K562 (cell line): ENCODE results near the gene GLMP. TPM values are rescaled to one million over a fixed set of nuclear protein-coding genes. Genes with fewer than 3 reads are reported as not detected.

Experiments used
- CEBPB ChIP-seq: fragments of 450-650 bp; IDR thresholded peaks from 2 replicates; pipeline ENCODE4 v1.6.1; 2016; ENCODE audit warnings: missing genetic modification characterization, missing compliant biosample characterization
- CEBPG ChIP-seq, 3 experiments: fragments of 200-800 bp in 1 of 3; sonication (Bioruptor generic) in 1 of 3; sonication (generic) in 1 of 3; formaldehyde crosslinking in 1 of 3; IDR thresholded peaks in 2 of 3; conservative IDR thresholded peaks in 1 of 3; 2 replicates each; pipeline versions ENCODE4 v1.6.1 to v1.8.0; 2016 to 2022; ENCODE audit warnings: missing compliant biosample characterization in 2 of 3, missing genetic modification characterization in 2 of 3, mild to moderate bottlenecking in 1 of 3, missing genetic modification reagents in 1 of 3
- KDM1A ChIP-seq, 2 experiments: fragments of 450-650 bp; IDR thresholded peaks; 2 replicates each; pipeline ENCODE4 v1.6.1; 2016; ENCODE audit warnings: mild to moderate bottlenecking in 2 of 2
- MAFG ChIP-seq: fragments of 450-650 bp; conservative IDR thresholded peaks from 2 replicates; pipeline ENCODE4 v1.6.1; 2016; ENCODE audit warnings: missing genetic modification characterization, missing compliant biosample characterization
- NCOA2 ChIP-seq, 2 experiments: fragments of 450-650 bp; IDR thresholded peaks; 2 replicates each; pipeline ENCODE4 v1.6.1; 2018; ENCODE audit warnings: mild to moderate bottlenecking in 2 of 2, moderate library complexity in 1 of 2; ENCODE audit not compliant: partially characterized antibody in 2 of 2
- SMARCB1 ChIP-seq: IDR thresholded peaks from 2 replicates; pipeline ENCODE4 v1.6.1; 2011; ENCODE audit warnings: improper control_type of control experiment, low read depth; ENCODE audit not compliant: insufficient read length
- ZNF3 ChIP-seq: fragments of 250-450 bp; sonication (Bioruptor Pico); IDR thresholded peaks from 2 replicates; pipeline ENCODE4 v1.5.0; 2021; ENCODE audit warnings: mild to moderate bottlenecking, moderate library complexity
- polyA plus RNA-seq, 8 experiments: library from polyadenylated mRNA; depleted of rRNA in 4 of 8; stranded (reverse) in 5 of 8; unstranded in 3 of 8; fragments of >200 nt; fragmentation: Nextera tagmentation in 2 of 8; fragmentation: Illumina TruSeq in 1 of 8; extraction: Ambion mirVana in 2 of 8; extraction: Trizol in 1 of 8; gene quantifications; 2 replicates each; pipeline versions ENCODE4 v1.2.1 to v1.2.3, GENCODE V29; 2011 to 2014; ENCODE audit warnings: inconsistent platforms in 1 of 8, missing spikeins in 1 of 8
- total RNA-seq, 7 experiments: library from RNA; depleted of rRNA in 6 of 7; stranded (reverse); fragments of >200 nt in 6 of 7; fragmentation: Illumina TruSeq in 2 of 7; extraction: Trizol in 2 of 7; gene quantifications; 2 replicates each; pipeline versions ENCODE4 v1.2.1 to v1.2.3, GENCODE V29; 2011 to 2021; ENCODE audit warnings: low replicate concordance in 1 of 7
- TF ChIP-seq, protein P1 (sequence below): fragments of 450-650 bp; formaldehyde crosslinking; IDR thresholded peaks from 2 replicates; pipeline ENCODE4 v1.4.0; 2020; ENCODE audit warnings: mild to moderate bottlenecking, moderate library complexity
- TF ChIP-seq, protein P2 (sequence below): sonication (generic); formaldehyde crosslinking; IDR thresholded peaks from 2 replicates; pipeline ENCODE4 v1.8.1; 2023; ENCODE audit warnings: mild to moderate bottlenecking, missing genetic modification reagents

Gene GLMP
- total and polyA plus RNA-seq, 9 of the 15 experiments (the other 6 are each of a cell fraction or from before 2014, with no cell fraction given), result 8.3 to 28.2 (median 22.4) TPM

DNA sequence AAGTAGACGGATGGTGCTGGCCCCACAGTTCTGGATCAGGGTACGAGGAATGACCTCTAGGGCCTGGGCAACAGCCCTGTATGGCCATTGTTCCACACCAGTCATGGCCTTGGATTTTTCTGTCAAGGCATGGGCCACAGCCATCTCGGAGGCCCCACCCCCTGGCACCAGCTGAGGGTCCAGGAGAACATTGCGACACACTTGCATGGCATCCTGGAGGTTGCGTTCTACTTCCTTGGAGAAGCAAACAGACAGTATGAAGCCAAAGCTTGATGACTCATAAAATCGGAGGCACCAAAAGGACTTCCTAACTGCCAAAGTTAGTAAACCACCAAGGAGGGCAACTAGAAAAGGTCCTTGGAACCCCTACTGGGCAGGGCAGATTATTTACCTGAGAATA is 15.5 kb upstream of the GLMP start (continued):
- TF ChIP-seq, protein P1, sequence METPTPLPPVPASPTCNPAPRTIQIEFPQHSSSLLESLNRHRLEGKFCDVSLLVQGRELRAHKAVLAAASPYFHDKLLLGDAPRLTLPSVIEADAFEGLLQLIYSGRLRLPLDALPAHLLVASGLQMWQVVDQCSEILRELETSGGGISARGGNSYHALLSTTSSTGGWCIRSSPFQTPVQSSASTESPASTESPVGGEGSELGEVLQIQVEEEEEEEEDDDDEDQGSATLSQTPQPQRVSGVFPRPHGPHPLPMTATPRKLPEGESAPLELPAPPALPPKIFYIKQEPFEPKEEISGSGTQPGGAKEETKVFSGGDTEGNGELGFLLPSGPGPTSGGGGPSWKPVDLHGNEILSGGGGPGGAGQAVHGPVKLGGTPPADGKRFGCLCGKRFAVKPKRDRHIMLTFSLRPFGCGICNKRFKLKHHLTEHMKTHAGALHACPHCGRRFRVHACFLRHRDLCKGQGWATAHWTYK (CRISPR knock-in tag), result no peak
- TF ChIP-seq CEBPG (CRISPR knock-in tag; IDR thresholded peaks at IDR 0.05) (peak; percentile 44), CEBPG (tag; conservative IDR thresholded peaks at IDR 0.05 in 1 of 2, IDR thresholded peaks at IDR 0.05 in 1 of 2) (peak in 1 of 2 experiments; percentile 58; a peak in 2 of 4 replicates), ZNF3 (no peak), MAFG (tag) (no peak), CEBPB (peak; percentile 51), NCOA2 (IDR thresholded peaks at IDR 0.05; ENCODE audit: partially characterized antibody in 2 of 2) (no peak), KDM1A (IDR thresholded peaks at IDR 0.05) (no peak), SMARCB1 (no peak)
- TF ChIP-seq, protein P2, sequence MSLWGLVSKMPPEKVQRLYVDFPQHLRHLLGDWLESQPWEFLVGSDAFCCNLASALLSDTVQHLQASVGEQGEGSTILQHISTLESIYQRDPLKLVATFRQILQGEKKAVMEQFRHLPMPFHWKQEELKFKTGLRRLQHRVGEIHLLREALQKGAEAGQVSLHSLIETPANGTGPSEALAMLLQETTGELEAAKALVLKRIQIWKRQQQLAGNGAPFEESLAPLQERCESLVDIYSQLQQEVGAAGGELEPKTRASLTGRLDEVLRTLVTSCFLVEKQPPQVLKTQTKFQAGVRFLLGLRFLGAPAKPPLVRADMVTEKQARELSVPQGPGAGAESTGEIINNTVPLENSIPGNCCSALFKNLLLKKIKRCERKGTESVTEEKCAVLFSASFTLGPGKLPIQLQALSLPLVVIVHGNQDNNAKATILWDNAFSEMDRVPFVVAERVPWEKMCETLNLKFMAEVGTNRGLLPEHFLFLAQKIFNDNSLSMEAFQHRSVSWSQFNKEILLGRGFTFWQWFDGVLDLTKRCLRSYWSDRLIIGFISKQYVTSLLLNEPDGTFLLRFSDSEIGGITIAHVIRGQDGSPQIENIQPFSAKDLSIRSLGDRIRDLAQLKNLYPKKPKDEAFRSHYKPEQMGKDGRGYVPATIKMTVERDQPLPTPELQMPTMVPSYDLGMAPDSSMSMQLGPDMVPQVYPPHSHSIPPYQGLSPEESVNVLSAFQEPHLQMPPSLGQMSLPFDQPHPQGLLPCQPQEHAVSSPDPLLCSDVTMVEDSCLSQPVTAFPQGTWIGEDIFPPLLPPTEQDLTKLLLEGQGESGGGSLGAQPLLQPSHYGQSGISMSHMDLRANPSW (CRISPR knock-in tag), result no peak
